ENCODE results near the gene MICAL2. TPM values are rescaled to one million over a fixed set of nuclear protein-coding genes. Genes with fewer than 3 reads are reported as not detected.
A peak's percentile ranks its signal among the peaks of the same experiment; 100 is the strongest.

MICAL2 gene
- total RNA-seq, 1 experiment from 2014 or later: 37.4 TPM

- no peak for TF ChIP-seq ZFX (IDR thresholded peaks at IDR 0.05)
- TF ChIP-seq REST (IDR thresholded peaks at IDR 0.05; ENCODE audit: low read depth): no peak
- peak; percentile 54; the same call in 1 of the 2 replicates for TF ChIP-seq SIN3A (IDR thresholded peaks at IDR 0.05; ENCODE audit: low read depth)
- no peak for TF ChIP-seq ZBTB33 (IDR thresholded peaks at IDR 0.05; ENCODE audit: extremely low read depth, insufficient replicate concordance, low read length)
- peak; percentile 51; the same call in 1 of the 2 replicates for TF ChIP-seq MAX (IDR thresholded peaks at IDR 0.05)
- TF ChIP-seq FOSL1 (IDR thresholded peaks at IDR 0.05; ENCODE audit: low read depth): peak; percentile 98
Measured at GRCh38 chr11:12079726-12080556, 30.4 kb upstream of the MICAL2 start (continued).

- H3K4me1 ChIP-seq (ENCODE audit: control insufficient read depth in 1 of 2, insufficient read depth in 2 of 2, low read length in 2 of 2): peaks cover 39 to 49% of the 10 kb centered on the region in 2 experiments
- no peaks in the 10 kb centered on the region for H3K9me2 ChIP-seq (ENCODE audit: insufficient read depth)
- no peaks in the 10 kb centered on the region for H3K27me3 ChIP-seq (ENCODE audit: insufficient read depth, low read length)
- no peak overlapping the region for H3K4me3 ChIP-seq (replicated peaks in 1 of 2; ENCODE audit: low read depth in 1 of 2, low read length in 2 of 2)
- no peak overlapping the region for H3K4me2 ChIP-seq (ENCODE audit: low read length)
- ChIA-PET RAD21 (ENCODE audit: low non-redundant PET in 1 of 2, low total read pairs in 2 of 2, uncharacterized antibody in 2 of 2, unreplicated experiment in 2 of 2) (no interaction called here), CTCF (interaction anchor here (0.8 to 1.0 kb wide), 2 partner anchors 12 to 16 kb away, joined by 3 to 4 read pairs; no protein-coding TSS in a partner anchor), POLR2A (no interaction called here)
- H4K20me1 ChIP-seq (ENCODE audit: insufficient read depth): no peaks in the 10 kb centered on the region
- H3K27ac ChIP-seq (ENCODE audit: low read depth, low read length): no peak overlapping the region
- no TSS peak for BruUV-seq (replicated peaks)
- H2AFZ ChIP-seq (ENCODE audit: low read depth, low read length, poor library complexity, severe bottlenecking): no peak overlapping the region
- no peaks in the 10 kb centered on the region for H3K9me3 ChIP-seq (ENCODE audit: control insufficient read depth in 1 of 2, insufficient read depth in 1 of 2, low read depth in 1 of 2, low read length in 2 of 2)
- DNase-seq (ENCODE audit: low read depth, low spot score) (no peak), ATAC-seq (no peak)
- H3K36me3 ChIP-seq (ENCODE audit: control insufficient read depth in 1 of 2, insufficient read depth in 2 of 2, low read length in 2 of 2): no peaks in the 10 kb centered on the region
- no peak overlapping the region for H3K9ac ChIP-seq (ENCODE audit: low read length)
- H3K79me2 ChIP-seq (ENCODE audit: insufficient read depth, low read length): no peaks in the 10 kb centered on the region
- intact Hi-C loops (cut with micrococcal nuclease): loop anchor here (10.0 kb wide), 1 partner anchor 151 kb away; no protein-coding TSS in a partner anchor
- no peak for TF ChIP-seq TCF7L2 (IDR thresholded peaks at IDR 0.05; ENCODE audit: borderline replicate concordance, extremely low read depth, insufficient read depth, insufficient read length)
- no peak for TF ChIP-seq POLR2A (IDR thresholded peaks at IDR 0.05; ENCODE audit: borderline replicate concordance, extremely low read depth, insufficient read depth, insufficient read length)
- no peak for TF ChIP-seq SP1 (IDR thresholded peaks at IDR 0.05; ENCODE audit: low read depth)
- no peak for TF ChIP-seq EGR1 (IDR thresholded peaks at IDR 0.05; ENCODE audit: low read depth)
- no peak for TF ChIP-seq ZBTB33 (IDR thresholded peaks at IDR 0.05; ENCODE audit: extremely low read depth, insufficient replicate concordance, low read length)
- TF ChIP-seq, protein P1, sequence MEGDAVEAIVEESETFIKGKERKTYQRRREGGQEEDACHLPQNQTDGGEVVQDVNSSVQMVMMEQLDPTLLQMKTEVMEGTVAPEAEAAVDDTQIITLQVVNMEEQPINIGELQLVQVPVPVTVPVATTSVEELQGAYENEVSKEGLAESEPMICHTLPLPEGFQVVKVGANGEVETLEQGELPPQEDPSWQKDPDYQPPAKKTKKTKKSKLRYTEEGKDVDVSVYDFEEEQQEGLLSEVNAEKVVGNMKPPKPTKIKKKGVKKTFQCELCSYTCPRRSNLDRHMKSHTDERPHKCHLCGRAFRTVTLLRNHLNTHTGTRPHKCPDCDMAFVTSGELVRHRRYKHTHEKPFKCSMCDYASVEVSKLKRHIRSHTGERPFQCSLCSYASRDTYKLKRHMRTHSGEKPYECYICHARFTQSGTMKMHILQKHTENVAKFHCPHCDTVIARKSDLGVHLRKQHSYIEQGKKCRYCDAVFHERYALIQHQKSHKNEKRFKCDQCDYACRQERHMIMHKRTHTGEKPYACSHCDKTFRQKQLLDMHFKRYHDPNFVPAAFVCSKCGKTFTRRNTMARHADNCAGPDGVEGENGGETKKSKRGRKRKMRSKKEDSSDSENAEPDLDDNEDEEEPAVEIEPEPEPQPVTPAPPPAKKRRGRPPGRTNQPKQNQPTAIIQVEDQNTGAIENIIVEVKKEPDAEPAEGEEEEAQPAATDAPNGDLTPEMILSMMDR (IDR thresholded peaks at IDR 0.05 in 2 of 3, conservative IDR thresholded peaks at IDR 0.05 in 1 of 3; ENCODE audit: borderline replicate concordance in 1 of 3, insufficient read depth in 1 of 3, low read depth in 2 of 3, low read length in 2 of 3): peak in 2 of 3 experiments; percentile 45 to 50; a peak in 4 of 6 replicates
Measured at GRCh38 chr11:12083380-12083779, 27.0 kb upstream of the MICAL2 start.

Measured in HCT116 (cell line).